ENCODE measurements around the gene LTN1.
"Not testable (repeated sequence)": the region's sequence is repeated elsewhere in the genome, so short reads cannot be mapped to it uniquely, and the experiment has no call there.

Gene LTN1

GRCh38 chr21:28988146-28988545 lies 4.5 kb downstream of the LTN1 start:
- DNase-seq: not testable (repeated sequence)

- no peak for DNase-seq
These were observed 6.0 kb downstream of the LTN1 start for GRCh38 chr21:28986677-28987076.

GRCh38 chr21:28982637-28983036 lies 10.0 kb downstream of the LTN1 start:
- DNase-seq: no peak

- DNase-seq: no peak
These were observed 13.6 kb downstream of the LTN1 start for GRCh38 chr21:28979092-28979491.

GRCh38 chr21:28975397-28975796 lies 17.3 kb downstream of the LTN1 start:
- no peak for DNase-seq

GRCh38 chr21:28974531-28975227 lies 18.0 kb downstream of the LTN1 start:
- no peak for DNase-seq

GRCh38 chr21:28972398-28972797 lies 20.3 kb downstream of the LTN1 start:
- DNase-seq: no peak

GRCh38 chr21:28971171-28971570 lies 21.5 kb downstream of the LTN1 start:
- DNase-seq: no peak

GRCh38 chr21:28963831-28964230 lies 28.8 kb downstream of the LTN1 start:
- no peak for DNase-seq

- DNase-seq: no peak
These were observed 30.2 kb downstream of the LTN1 start for GRCh38 chr21:28962465-28962864.

GRCh38 chr21:28961927-28962326 lies 30.8 kb downstream of the LTN1 start:
- no peak for DNase-seq

- DNase-seq: no peak
These were observed 32.4 kb downstream of the LTN1 start for GRCh38 chr21:28960245-28960644.

- no peak for DNase-seq
These were observed 33.1 kb downstream of the LTN1 start for GRCh38 chr21:28959367-28960099.

GRCh38 chr21:28953247-28953646 lies 39.4 kb downstream of the LTN1 start:
- no peak for DNase-seq

GRCh38 chr21:28952686-28953085 lies 40.0 kb downstream of the LTN1 start:
- DNase-seq: no peak

- DNase-seq: no peak
These were observed 43.4 kb downstream of the LTN1 start for GRCh38 chr21:28949318-28949717.

- DNase-seq: no peak
These were observed 48.4 kb downstream of the LTN1 start for GRCh38 chr21:28944296-28944695.

- DNase-seq: peak in 1 of 3 donors; percentile 12
These were observed 49.0 kb downstream of the LTN1 start for GRCh38 chr21:28943631-28944030.

GRCh38 chr21:28938726-28939125 lies 54.0 kb downstream of the LTN1 start:
- peak; percentile 1 to 18 (median 11) for DNase-seq

- peak in 1 of 3 donors; percentile 2 for DNase-seq
These were observed 54.9 kb downstream of the LTN1 start for GRCh38 chr21:28937737-28938136.

GRCh38 chr21:28936721-28937120 lies 56.0 kb downstream of the LTN1 start:
- DNase-seq: no peak

- no peak for DNase-seq
These were observed 56.6 kb downstream of the LTN1 start for GRCh38 chr21:28936036-28936435.

GRCh38 chr21:28932717-28933116 lies 60.0 kb downstream of the LTN1 start:
- no peak for DNase-seq

- not testable (repeated sequence) for DNase-seq
These were observed 60.8 kb downstream of the LTN1 start for GRCh38 chr21:28931708-28932372.
